ENCODE data around the gene CCS.
"Not testable (repeated sequence)": the region's sequence is repeated elsewhere in the genome, so short reads cannot be mapped to it uniquely, and the experiment has no call there.

CCS gene

DNA sequence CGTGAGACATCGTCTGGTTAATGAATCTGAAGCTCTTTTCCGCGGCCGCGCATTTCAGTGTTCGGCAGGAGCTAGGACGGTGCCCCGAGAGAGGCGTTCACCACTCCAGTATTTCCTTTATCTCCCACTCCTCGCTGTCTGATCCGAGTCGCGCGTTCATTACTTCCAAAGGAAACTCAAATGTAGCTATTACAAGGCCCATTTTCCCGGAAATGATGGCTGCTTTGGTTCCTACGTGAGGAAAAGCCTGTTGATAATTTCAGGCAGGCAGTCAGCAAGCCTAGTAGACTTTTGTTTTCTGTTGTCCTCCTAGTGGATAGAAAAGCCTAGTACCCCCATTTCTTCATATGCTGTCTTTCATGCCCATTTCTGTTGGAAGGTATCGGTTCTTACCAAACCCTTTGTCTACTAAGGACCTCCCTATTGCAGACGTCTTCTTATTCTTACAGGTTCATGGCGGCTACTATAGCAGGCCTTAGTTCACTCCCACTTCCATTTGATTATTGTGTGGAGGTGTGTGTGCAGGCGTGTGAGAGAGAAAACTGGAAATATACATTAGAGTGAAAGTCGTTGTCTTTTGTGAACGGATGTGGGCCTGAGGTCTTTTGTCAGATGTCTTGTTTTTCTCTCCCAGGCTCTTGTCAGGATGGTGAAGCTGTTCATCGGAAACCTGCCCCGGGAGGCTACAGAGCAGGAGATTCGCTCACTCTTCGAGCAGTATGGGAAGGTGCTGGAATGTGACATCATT, 46.3 kb downstream of the CCS start:
- Histone ChIP-seq H3K9ac (ENCODE audit: low read length) (peak overlapping the region; percentile 92), H4K20me1 (ENCODE audit: low read depth, low read length) (peaks cover 44% of the 10 kb centered on the region), H3K27me3 (ENCODE audit: low read length) (no peaks in the 10 kb centered on the region), H3F3A (ENCODE audit: insufficient read depth) (peaks cover 32% of the 10 kb centered on the region), H3K27ac (ENCODE audit: low read depth, low read length) (peak overlapping the region; percentile 76), H3K9me3 (ENCODE audit: insufficient read depth, low read length) (no peaks in the 10 kb centered on the region), H3K4me3 (ENCODE audit: insufficient read depth, low read length, poor library complexity, severe bottlenecking) (peak overlapping the region; percentile 95), H3K4me2 (ENCODE audit: low read depth, low read length, poor library complexity, severe bottlenecking) (peak overlapping the region; percentile 95), H3K36me3 (ENCODE audit: low read length) (peaks cover 46% of the 10 kb centered on the region), H3K9me2 (replicated peaks; ENCODE audit: insufficient read depth, low read length) (no peaks in the 10 kb centered on the region), H2AFZ (ENCODE audit: low read depth, low read length, severe bottlenecking) (no peak overlapping the region), H3K79me2 (ENCODE audit: insufficient read depth, low read length) (peaks cover 83% of the 10 kb centered on the region)
- no peak for TF ChIP-seq EZH2phosphoT487 (conservative IDR thresholded peaks at IDR 0.05; ENCODE audit: low read length)
- TF ChIP-seq CTCF (IDR thresholded peaks at IDR 0.05; ENCODE audit: insufficient read depth, low read length, poor library complexity, severe bottlenecking): no peak

GRCh38 chr11:66639814-66640340, 46.9 kb downstream of the CCS start:
- peaks cover 48% of the 10 kb centered on the region for H3K36me3 ChIP-seq (ENCODE audit: low read length)
- H2AFZ ChIP-seq (ENCODE audit: low read depth, low read length, severe bottlenecking); H3K27me3 ChIP-seq (ENCODE audit: low read length); H3K27ac ChIP-seq (ENCODE audit: low read depth, low read length); H3K9me2 ChIP-seq (replicated peaks; ENCODE audit: insufficient read depth, low read length); H3K9me3 ChIP-seq (ENCODE audit: insufficient read depth, low read length): not testable (repeated sequence)
- peak overlapping the region; percentile 95 for H3K4me3 ChIP-seq (ENCODE audit: insufficient read depth, low read length, poor library complexity, severe bottlenecking)
- peaks cover 50% of the 10 kb centered on the region for H4K20me1 ChIP-seq (ENCODE audit: low read depth, low read length)
- H3K9ac ChIP-seq (ENCODE audit: low read length): peak overlapping the region; percentile 92
- H3K4me2 ChIP-seq (ENCODE audit: low read depth, low read length, poor library complexity, severe bottlenecking): peak overlapping the region; percentile 95
- H3K79me2 ChIP-seq (ENCODE audit: insufficient read depth, low read length): peaks cover 83% of the 10 kb centered on the region
- H3F3A ChIP-seq (ENCODE audit: insufficient read depth): peaks cover 26% of the 10 kb centered on the region

DNA sequence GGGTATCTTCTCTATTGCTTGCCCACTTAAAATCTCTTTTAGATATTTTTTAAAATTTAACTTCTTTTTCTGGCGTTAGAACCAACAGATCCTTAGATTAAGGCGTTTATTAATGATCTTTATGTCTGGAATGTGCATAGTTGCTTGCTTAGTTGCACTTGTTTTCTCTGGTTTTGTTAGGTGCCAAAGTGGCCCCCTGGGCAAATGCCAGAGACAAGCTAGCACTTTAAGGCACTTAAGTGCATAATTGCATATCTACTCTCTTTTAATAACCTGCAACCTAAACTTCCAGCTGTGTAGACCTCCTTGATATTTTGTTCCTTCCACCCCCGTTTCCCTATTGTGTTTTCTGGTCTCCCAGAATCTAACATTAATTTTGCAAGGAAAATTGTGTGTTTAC, 48.8 kb downstream of the CCS start:
- TF ChIP-seq EZH2phosphoT487 (conservative IDR thresholded peaks at IDR 0.05; ENCODE audit: low read length) (no peak), CTCF (IDR thresholded peaks at IDR 0.05; ENCODE audit: insufficient read depth, low read length, poor library complexity, severe bottlenecking) (no peak)
- peak overlapping the region; percentile 95 for H3K4me3 ChIP-seq (ENCODE audit: insufficient read depth, low read length, poor library complexity, severe bottlenecking)
- H3K27me3 ChIP-seq (ENCODE audit: low read length): no peaks in the 10 kb centered on the region
- peaks cover 66% of the 10 kb centered on the region for H4K20me1 ChIP-seq (ENCODE audit: low read depth, low read length)
- H3K79me2 ChIP-seq (ENCODE audit: insufficient read depth, low read length): peaks cover 89% of the 10 kb centered on the region
- peak overlapping the region; percentile 95 for H3K4me2 ChIP-seq (ENCODE audit: low read depth, low read length, poor library complexity, severe bottlenecking)
- H3K9me3 ChIP-seq (ENCODE audit: insufficient read depth, low read length): no peaks in the 10 kb centered on the region
- H3K9me2 ChIP-seq (replicated peaks; ENCODE audit: insufficient read depth, low read length): no peaks in the 10 kb centered on the region
- peak overlapping the region; percentile 92; the same call in 1 of the 2 replicates for H3K9ac ChIP-seq (ENCODE audit: low read length)
- no peak overlapping the region for H2AFZ ChIP-seq (ENCODE audit: low read depth, low read length, severe bottlenecking)
- H3K27ac ChIP-seq (ENCODE audit: low read depth, low read length): no peak overlapping the region
- H3F3A ChIP-seq (ENCODE audit: insufficient read depth): peaks cover 21% of the 10 kb centered on the region
- peaks cover 67% of the 10 kb centered on the region for H3K36me3 ChIP-seq (ENCODE audit: low read length)
